ENCODE results near the gene ST6GAL2. TPM values are rescaled to one million over a fixed set of nuclear protein-coding genes. Genes with fewer than 3 reads are reported as not detected.

ST6GAL2 gene
- total and polyA plus RNA-seq, 2 of the 8 experiments (the other 6 are each of a cell fraction or from before 2014, with no cell fraction given), result 2.7 to 17.5 TPM

- Histone ChIP-seq H2BK20ac (ENCODE audit: low read length) (no peak overlapping the region), H3K4me3 (ENCODE audit: extremely low read depth in 1 of 4, insufficient read depth in 2 of 4, low read depth in 3 of 4, low read length in 4 of 4) (no peak overlapping the region), H3K23ac (ENCODE audit: insufficient read length) (no peak overlapping the region), H3K36me3 (ENCODE audit: control insufficient read depth in 2 of 4, insufficient read depth in 4 of 4, low read length in 3 of 4) (peaks cover 0 to 2% (median 0%) of the 10 kb centered on the region in 4 experiments; a peak in 1 of 8 replicates), H3K79me2 (ENCODE audit: control insufficient read depth in 1 of 2, insufficient read depth in 2 of 2, low read length in 2 of 2) (no peaks in the 10 kb centered on the region), H3K4me2 (ENCODE audit: insufficient read depth in 1 of 2, low read depth in 2 of 2, low read length in 2 of 2) (no peak overlapping the region), H3K18ac (ENCODE audit: extremely low read depth, low read length) (no peak overlapping the region), H2BK120ac (replicated peaks; ENCODE audit: low read depth, low read length) (no peak overlapping the region), H2AFZ (ENCODE audit: low read length) (no peak overlapping the region), H3K79me1 (ENCODE audit: low read depth, low read length) (no peaks in the 10 kb centered on the region), H4K91ac (replicated peaks; ENCODE audit: insufficient read length, low read length) (no peak overlapping the region), H2AK5ac (ENCODE audit: low read depth, low read length) (no peak overlapping the region), H4K5ac (ENCODE audit: insufficient read length, low read depth, low read length) (no peak overlapping the region), H4K8ac (ENCODE audit: extremely low read depth, insufficient read depth, low read length) (no peak overlapping the region), H3K14ac (ENCODE audit: insufficient read length) (no peak overlapping the region), H2BK5ac (ENCODE audit: low read depth, low read length) (no peak overlapping the region), H3K23me2 (ENCODE audit: low read depth, low read length) (no peaks in the 10 kb centered on the region), H4K20me1 (replicated peaks in 1 of 2; ENCODE audit: control insufficient read depth in 1 of 2, insufficient read depth in 2 of 2, low read length in 2 of 2) (no peaks in the 10 kb centered on the region), H3K4me1 (replicated peaks in 1 of 4; ENCODE audit: control insufficient read depth in 3 of 4, insufficient read depth in 4 of 4, low read length in 3 of 4) (peaks cover 0 to 4% (median 0%) of the 10 kb centered on the region in 4 experiments; a peak in 2 of 7 replicates), H3K4ac (replicated peaks; ENCODE audit: insufficient read length, low read depth, low read length) (no peak overlapping the region), H3K27ac (ENCODE audit: low read depth, low read length) (no peak overlapping the region), H2BK15ac (ENCODE audit: low read length) (no peak overlapping the region), H2BK12ac (ENCODE audit: low read depth, low read length) (no peak overlapping the region), H3K9me3 (ENCODE audit: insufficient read depth in 2 of 2, low read depth in 1 of 2, low read length in 1 of 2) (no peaks in the 10 kb centered on the region), H3K27me3 (replicated peaks in 1 of 4; ENCODE audit: control insufficient read depth in 3 of 4, extremely low read depth in 1 of 4, insufficient read depth in 3 of 4, low read length in 3 of 4) (no peaks in the 10 kb centered on the region; a peak in 2 of 7 replicates), H3K56ac (replicated peaks; ENCODE audit: insufficient read length, low read depth, low read length) (no peak overlapping the region), H3K9ac (replicated peaks in 1 of 4; ENCODE audit: extremely low read depth in 1 of 4, low read depth in 3 of 4, low read length in 3 of 4) (no peak overlapping the region)
- DNase-seq (ENCODE audit: low read depth in 1 of 2, low spot score in 2 of 2) (no peak), FAIRE-seq (no peak)
- CTCF ChIA-PET (ENCODE audit: partially characterized antibody), result interaction anchor here (1.6 kb wide), 1 partner anchor 36 kb away, joined by 5 read pairs; no protein-coding TSS in a partner anchor
- 100% methylated on average over 1 of the region's 1 CpG; no CpG with 5 or more reads in 1 of the 2 experiments for WGBS, 2 experiments (ENCODE audit: extremely low coverage in 1 of 2, insufficient coverage in 1 of 2, insufficient read length in 1 of 2, insufficient replicate concordance in 2 of 2, low coverage in 1 of 2, low lambda C conversion rate in 2 of 2, missing lambda C conversion rate in 1 of 2)
- TF ChIP-seq SP1 (IDR thresholded peaks at IDR 0.05; ENCODE audit: low read depth, low read length), result no peak
- TF ChIP-seq EP300 (IDR thresholded peaks at IDR 0.05; ENCODE audit: borderline replicate concordance in 1 of 2, low read depth in 2 of 2, low read length in 2 of 2), result no peak
- TF ChIP-seq RAD21 (IDR thresholded peaks at IDR 0.05 in 1 of 2, conservative IDR thresholded peaks at IDR 0.05 in 1 of 2; ENCODE audit: low read depth in 2 of 2, low read length in 2 of 2), result no peak
- no peak for TF ChIP-seq SP2 (IDR thresholded peaks at IDR 0.05; ENCODE audit: low read length)
- TF ChIP-seq SIN3A (conservative IDR thresholded peaks at IDR 0.05 in 1 of 2, IDR thresholded peaks at IDR 0.05 in 1 of 2; ENCODE audit: low read depth in 1 of 2, low read length in 2 of 2), result no peak
- no peak for TF ChIP-seq CTCF (IDR thresholded peaks at IDR 0.05; ENCODE audit: control extremely low read depth in 1 of 3, insufficient read depth in 1 of 3, low read depth in 1 of 3, low read length in 3 of 3)
- TF ChIP-seq ZNF274 (IDR thresholded peaks at IDR 0.05; ENCODE audit: borderline replicate concordance, extremely low read depth, low read length), result no peak
- TF ChIP-seq TEAD4 (IDR thresholded peaks at IDR 0.05; ENCODE audit: low read depth, low read length), result no peak
- no peak for TF ChIP-seq KDM4A (IDR thresholded peaks at IDR 0.05; ENCODE audit: low read depth, low read length, severe bottlenecking)
- TF ChIP-seq EGR1 (IDR thresholded peaks at IDR 0.05; ENCODE audit: borderline replicate concordance, low read depth, low read length), result no peak
- POLR2A ChIA-PET (ENCODE audit: partially characterized antibody), result no interaction called here
These were observed 81.8 kb downstream of the ST6GAL2 start for GRCh38 chr2:106804161-106804560.

All from H1 (cell line).